HCT116 (cell line): Measurements from ENCODE around the gene ZNF112. TPM values are rescaled to one million over a fixed set of nuclear protein-coding genes. Genes with fewer than 3 reads are reported as not detected.

ENCODE experiments used
- ATAC-seq: fragments of 200-7000 bp; cut with Tn5 transposase; 2 replicates; pipeline ENCODE4 v1.9.1; 2020; ENCODE audit warnings: mild to moderate bottlenecking, moderate library complexity
- BruUV-seq: library from RNA; stranded (reverse); fragments of 400-500 nt; replicated peaks from 2 replicates; lab custom pipeline; 2021; lab: Mats Ljungman, UMichigan
- CTCF ChIA-PET: fragments of 300-600 bp; sonication (Branson Sonifier 250); formaldehyde crosslinking; loops from one replicate; lab custom pipeline; 2021; ENCODE audit warnings: antibody characterized with exemption; lab: Charles Lee
- POLR2A ChIA-PET: fragments of 300-600, 350-600 bp; sonication (Branson Sonifier 250); formaldehyde crosslinking; loops from one replicate; lab custom pipeline; 2021; ENCODE audit warnings: antibody characterized with exemption; lab: Charles Lee
- RAD21 ChIA-PET, 2 experiments: fragments of 300-600 bp; sonication (Branson Sonifier 250); formaldehyde crosslinking; loops; one replicate each; lab custom pipeline; 2023; ENCODE audit warnings: low total read pairs in 2 of 2; ENCODE audit not compliant: uncharacterized antibody in 2 of 2, unreplicated experiment in 2 of 2, low non-redundant PET in 1 of 2; lab: Charles Lee
- DNase-seq: peaks from one replicate; pipeline ENCODE4 v3.0.0-alpha.2; 2010; ENCODE audit warnings: low read depth, low spot score
- H2AFZ ChIP-seq: fragments of 200-600 bp; shearing (Covaris generic), sonication (generic); 2 replicates; pipeline ENCODE4 v1.6.1; 2017; ENCODE audit warnings: low read depth, mixed run types, mixed read lengths, antibody characterized with exemption, low read length; ENCODE audit not compliant: poor library complexity, severe bottlenecking
- H3K27ac ChIP-seq: 2 replicates; pipeline ENCODE4 v1.5.1; 2012; ENCODE audit warnings: low read depth, low read length
- H3K27me3 ChIP-seq: fragments of 200-600 bp; sonication (generic); 2 replicates; pipeline ENCODE4 v1.6.1; 2016; ENCODE audit warnings: mixed run types, low read length, mixed read lengths; ENCODE audit not compliant: insufficient read depth
- H3K36me3 ChIP-seq, 2 experiments: fragments of 200-500 bp in 1 of 2; fragments of 200-600 bp in 1 of 2; sonication (Bioruptor generic) in 1 of 2; sonication (generic) in 1 of 2; 2 replicates each; pipeline versions ENCODE4 v1.5.1 to v1.6.1; 2014 to 2016; ENCODE audit warnings: low read length in 2 of 2, inconsistent platforms in 1 of 2, mixed read lengths in 1 of 2, mixed run types in 1 of 2; ENCODE audit not compliant: insufficient read depth in 2 of 2, control insufficient read depth in 1 of 2
- H3K4me1 ChIP-seq, 2 experiments: fragments of 200-600 bp in 1 of 2; sonication (generic) in 1 of 2; 2 replicates each; pipeline versions ENCODE4 v1.5.1 to v1.6.1; 2012 to 2017; ENCODE audit warnings: low read length in 2 of 2, inconsistent platforms in 1 of 2, mild to moderate bottlenecking in 1 of 2, mixed read lengths in 1 of 2, mixed run types in 1 of 2, moderate library complexity in 1 of 2; ENCODE audit not compliant: insufficient read depth in 2 of 2, control insufficient read depth in 1 of 2
- H3K4me2 ChIP-seq: fragments of 200-600 bp; sonication (generic); 2 replicates; pipeline ENCODE4 v1.6.1; 2017; ENCODE audit warnings: mixed run types, low read length, mixed read lengths
- H3K4me3 ChIP-seq, 2 experiments: fragments of 200-600 bp in 1 of 2; sonication (generic) in 1 of 2; replicated peaks in 1 of 2; 2 replicates each; pipeline ENCODE4 v1.5.1; 2011 to 2016; ENCODE audit warnings: low read length in 2 of 2, control low read depth in 1 of 2, low read depth in 1 of 2, mild to moderate bottlenecking in 1 of 2, mixed read lengths in 1 of 2, mixed run types in 1 of 2
- H3K79me2 ChIP-seq: fragments of 200-600 bp; sonication (generic); 2 replicates; pipeline ENCODE4 v1.6.1; 2017; ENCODE audit warnings: mild to moderate bottlenecking, mixed run types, low read length, moderate library complexity, mixed read lengths; ENCODE audit not compliant: insufficient read depth
- H3K9ac ChIP-seq: fragments of 200-600 bp; sonication (generic); 2 replicates; pipeline ENCODE4 v1.6.1; 2016; ENCODE audit warnings: low read length, mixed read lengths
- H3K9me2 ChIP-seq: fragments of 200-600 bp; sonication (generic), shearing (Covaris generic); 2 replicates; pipeline ENCODE4 v1.6.1; 2017; ENCODE audit warnings: mixed run types, mild to moderate bottlenecking, moderate library complexity; ENCODE audit not compliant: insufficient read depth
- H3K9me3 ChIP-seq, 2 experiments: fragments of 200-500 bp in 1 of 2; fragments of 200-600 bp in 1 of 2; sonication (Bioruptor generic) in 1 of 2; sonication (generic) in 1 of 2; 2 replicates each; pipeline ENCODE4 v1.6.1; 2014 to 2017; ENCODE audit warnings: low read length in 2 of 2, mixed read lengths in 2 of 2, inconsistent platforms in 1 of 2, low read depth in 1 of 2, mild to moderate bottlenecking in 1 of 2, mixed run types in 1 of 2, moderate library complexity in 1 of 2; ENCODE audit not compliant: control insufficient read depth in 1 of 2, insufficient read depth in 1 of 2
- H4K20me1 ChIP-seq: fragments of 200-600 bp; sonication (generic), shearing (Covaris generic); 2 replicates; pipeline ENCODE4 v1.6.1; 2017; ENCODE audit warnings: mixed run types, mild to moderate bottlenecking, moderate library complexity; ENCODE audit not compliant: insufficient read depth
- ATF3 ChIP-seq: IDR thresholded peaks from 2 replicates; pipeline ENCODE4 v1.6.1; 2012
- CEBPB ChIP-seq: IDR thresholded peaks from 2 replicates; pipeline ENCODE4 v1.6.1; 2012; ENCODE audit warnings: low read depth
- EGR1 ChIP-seq: IDR thresholded peaks from 2 replicates; pipeline ENCODE4 v1.6.1; 2012; ENCODE audit warnings: low read depth
- JUND ChIP-seq: IDR thresholded peaks from 2 replicates; pipeline ENCODE4 v1.6.1; 2012
- MAX ChIP-seq: IDR thresholded peaks from 2 replicates; pipeline ENCODE4 v1.6.1; 2012
- POLR2A ChIP-seq: IDR thresholded peaks from 2 replicates; pipeline ENCODE4 v1.7.0; 2011; ENCODE audit warnings: borderline replicate concordance; ENCODE audit not compliant: insufficient read depth, insufficient read length; ENCODE audit errors: extremely low read depth
- RAD21 ChIP-seq: IDR thresholded peaks from 2 replicates; pipeline ENCODE4 v1.6.1; 2012; ENCODE audit warnings: low read depth, mild to moderate bottlenecking
- REST ChIP-seq: IDR thresholded peaks from 2 replicates; pipeline ENCODE4 v1.6.1; 2012; ENCODE audit warnings: low read depth
- SIN3A ChIP-seq: IDR thresholded peaks from 2 replicates; pipeline ENCODE4 v1.6.1; 2012; ENCODE audit warnings: low read depth
- SP1 ChIP-seq: IDR thresholded peaks from 2 replicates; pipeline ENCODE4 v1.6.1; 2012; ENCODE audit warnings: low read depth
- SRF ChIP-seq: IDR thresholded peaks from 2 replicates; pipeline ENCODE4 v1.6.1; 2012; ENCODE audit warnings: low read depth
- TCF7L2 ChIP-seq: IDR thresholded peaks from 2 replicates; pipeline ENCODE4 v1.7.0; 2011; ENCODE audit warnings: borderline replicate concordance, inconsistent platforms; ENCODE audit not compliant: insufficient read depth, insufficient read length; ENCODE audit errors: extremely low read depth
- YY1 ChIP-seq: IDR thresholded peaks from 2 replicates; pipeline ENCODE4 v1.6.1; 2011; ENCODE audit warnings: low read length, low read depth, moderate library complexity, mild to moderate bottlenecking; ENCODE audit not compliant: insufficient replicate concordance; ENCODE audit errors: extremely low read depth
- ZNF274 ChIP-seq: fragments of 200-500 bp; sonication (Bioruptor generic); IDR thresholded peaks from 2 replicates; pipeline ENCODE4 v1.6.1; 2014; ENCODE audit warnings: mild to moderate bottlenecking, low read depth, low read length, inconsistent platforms
- intact Hi-C: fragments of 100-400 bp; cut with micrococcal nuclease; formaldehyde crosslinking; loops from 2 replicates; pipeline ENCODE4 v1.10.0; 2022
- total RNA-seq: library from RNA; stranded (reverse); gene quantifications from one replicate; pipeline ENCODE4 v1.2.1, GENCODE V29; 2021; ENCODE audit not compliant: unreplicated experiment
- TF ChIP-seq, protein P1 (sequence below), 3 experiments: fragments of 200-600 bp in 1 of 3; sonication (generic) in 1 of 3; IDR thresholded peaks in 2 of 3; conservative IDR thresholded peaks in 1 of 3; 2 replicates each; pipeline ENCODE4 v1.5.1; 2012 to 2017; ENCODE audit warnings: low read depth in 2 of 3, low read length in 2 of 3, antibody characterized with exemption in 1 of 3, borderline replicate concordance in 1 of 3, control low read depth in 1 of 3, mild to moderate bottlenecking in 1 of 3, mixed read lengths in 1 of 3, mixed run types in 1 of 3, moderate library complexity in 1 of 3; ENCODE audit not compliant: insufficient read depth in 1 of 3

ZNF112 gene
- total RNA-seq, 1 experiment from 2014 or later: 3.6 TPM

- Histone ChIP-seq H3K4me3 (no peak overlapping the region), H3K9me3 (peaks cover 0 to 6% of the 10 kb centered on the region in 2 experiments; a peak in 1 of 4 replicates), H3K36me3 (no peaks in the 10 kb centered on the region), H4K20me1 (no peaks in the 10 kb centered on the region), H3K9ac (no peak overlapping the region), H3K79me2 (no peaks in the 10 kb centered on the region), H2AFZ (no peak overlapping the region), H3K4me2 (no peak overlapping the region), H3K9me2 (no peaks in the 10 kb centered on the region), H3K27ac (no peak overlapping the region), H3K4me1 (no peaks in the 10 kb centered on the region), H3K27me3 (no peaks in the 10 kb centered on the region)
- no TSS peak for BruUV-seq
- ChIA-PET POLR2A (no interaction called here), CTCF (no interaction called here), RAD21 (no interaction called here)
- no peak for TF ChIP-seq ATF3
- no peak for TF ChIP-seq SP1
- TF ChIP-seq MAX: no peak
- TF ChIP-seq RAD21: no peak
- TF ChIP-seq, protein P1, sequence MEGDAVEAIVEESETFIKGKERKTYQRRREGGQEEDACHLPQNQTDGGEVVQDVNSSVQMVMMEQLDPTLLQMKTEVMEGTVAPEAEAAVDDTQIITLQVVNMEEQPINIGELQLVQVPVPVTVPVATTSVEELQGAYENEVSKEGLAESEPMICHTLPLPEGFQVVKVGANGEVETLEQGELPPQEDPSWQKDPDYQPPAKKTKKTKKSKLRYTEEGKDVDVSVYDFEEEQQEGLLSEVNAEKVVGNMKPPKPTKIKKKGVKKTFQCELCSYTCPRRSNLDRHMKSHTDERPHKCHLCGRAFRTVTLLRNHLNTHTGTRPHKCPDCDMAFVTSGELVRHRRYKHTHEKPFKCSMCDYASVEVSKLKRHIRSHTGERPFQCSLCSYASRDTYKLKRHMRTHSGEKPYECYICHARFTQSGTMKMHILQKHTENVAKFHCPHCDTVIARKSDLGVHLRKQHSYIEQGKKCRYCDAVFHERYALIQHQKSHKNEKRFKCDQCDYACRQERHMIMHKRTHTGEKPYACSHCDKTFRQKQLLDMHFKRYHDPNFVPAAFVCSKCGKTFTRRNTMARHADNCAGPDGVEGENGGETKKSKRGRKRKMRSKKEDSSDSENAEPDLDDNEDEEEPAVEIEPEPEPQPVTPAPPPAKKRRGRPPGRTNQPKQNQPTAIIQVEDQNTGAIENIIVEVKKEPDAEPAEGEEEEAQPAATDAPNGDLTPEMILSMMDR (IDR thresholded peaks at IDR 0.05 in 2 of 3, conservative IDR thresholded peaks at IDR 0.05 in 1 of 3; ENCODE audit: borderline replicate concordance in 1 of 3, insufficient read depth in 1 of 3, low read depth in 2 of 3, low read length in 2 of 3): no peak
- TF ChIP-seq SRF: no peak
- no peak for TF ChIP-seq EGR1
- no peak for TF ChIP-seq ZNF274
- no peak for TF ChIP-seq TCF7L2
- TF ChIP-seq SIN3A: no peak
- no peak for TF ChIP-seq POLR2A
- TF ChIP-seq YY1: no peak
- no peak for TF ChIP-seq JUND
- no peak for TF ChIP-seq REST
- TF ChIP-seq CEBPB: no peak
- DNase-seq: no peak
- intact Hi-C loops: no loop called here
- ATAC-seq: no peak
These were observed 15.5 kb upstream of the ZNF112 start for GRCh38 chr19:44371815-44372480.
